Measurements from ENCODE around the gene PEDS1.
"Not testable (repeated sequence)": the region's sequence is repeated elsewhere in the genome, so short reads cannot be mapped to it uniquely, and the experiment has no call there.

DNA sequence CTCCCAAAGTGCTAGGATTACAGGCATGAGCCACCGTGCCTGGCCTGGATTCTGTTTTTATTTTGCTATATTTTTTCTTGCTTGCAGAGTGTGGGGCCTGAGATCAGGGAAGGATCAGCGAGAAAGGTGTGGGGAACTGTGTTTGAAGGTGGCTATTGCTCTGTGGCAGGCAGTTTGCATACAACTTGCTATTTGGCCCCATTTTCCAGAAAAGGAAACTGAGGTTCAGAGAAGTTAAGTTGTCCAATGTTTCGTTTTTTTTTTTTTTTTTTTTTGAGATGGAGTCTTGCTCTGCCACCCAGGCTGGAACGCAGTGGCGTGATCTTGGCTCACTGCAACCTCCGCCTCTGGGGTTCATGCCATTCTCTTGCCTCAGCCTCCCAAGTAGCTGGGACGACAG is 8.0 kb upstream of the PEDS1 start:
- TF ChIP-seq SMC3 (conservative IDR thresholded peaks at IDR 0.05; ENCODE audit: poor library complexity); POLR2AphosphoS5 (IDR thresholded peaks at IDR 0.05); EZH2 (IDR thresholded peaks at IDR 0.05; ENCODE audit: borderline replicate concordance, insufficient read depth, low read length, poor library complexity, severe bottlenecking); EP300 (conservative IDR thresholded peaks at IDR 0.05; ENCODE audit: poor library complexity, severe bottlenecking); MXI1 (conservative IDR thresholded peaks at IDR 0.05; ENCODE audit: poor library complexity, severe bottlenecking): not testable (repeated sequence)
- TF ChIP-seq, protein P1, sequence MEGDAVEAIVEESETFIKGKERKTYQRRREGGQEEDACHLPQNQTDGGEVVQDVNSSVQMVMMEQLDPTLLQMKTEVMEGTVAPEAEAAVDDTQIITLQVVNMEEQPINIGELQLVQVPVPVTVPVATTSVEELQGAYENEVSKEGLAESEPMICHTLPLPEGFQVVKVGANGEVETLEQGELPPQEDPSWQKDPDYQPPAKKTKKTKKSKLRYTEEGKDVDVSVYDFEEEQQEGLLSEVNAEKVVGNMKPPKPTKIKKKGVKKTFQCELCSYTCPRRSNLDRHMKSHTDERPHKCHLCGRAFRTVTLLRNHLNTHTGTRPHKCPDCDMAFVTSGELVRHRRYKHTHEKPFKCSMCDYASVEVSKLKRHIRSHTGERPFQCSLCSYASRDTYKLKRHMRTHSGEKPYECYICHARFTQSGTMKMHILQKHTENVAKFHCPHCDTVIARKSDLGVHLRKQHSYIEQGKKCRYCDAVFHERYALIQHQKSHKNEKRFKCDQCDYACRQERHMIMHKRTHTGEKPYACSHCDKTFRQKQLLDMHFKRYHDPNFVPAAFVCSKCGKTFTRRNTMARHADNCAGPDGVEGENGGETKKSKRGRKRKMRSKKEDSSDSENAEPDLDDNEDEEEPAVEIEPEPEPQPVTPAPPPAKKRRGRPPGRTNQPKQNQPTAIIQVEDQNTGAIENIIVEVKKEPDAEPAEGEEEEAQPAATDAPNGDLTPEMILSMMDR (IDR thresholded peaks at IDR 0.05; ENCODE audit: poor library complexity, severe bottlenecking) = not testable (repeated sequence)
